Stimulated activated CD4-positive, alpha-beta T cell treated with anti-CD3 and anti-CD28 coated beads, Interleukin-4, amount 100 ng/mL, for 48 hours (primary cell): ENCODE measurements around the gene TPSB2.
"Not testable (repeated sequence)": the region's sequence is repeated elsewhere in the genome, so short reads cannot be mapped to it uniquely, and the experiment has no call there.

Experiments used
- DNase-seq, 2 donors: peaks; one replicate each; pipeline ENCODE4 v3.0.0-alpha.2; 2020; ENCODE audit warnings: low read depth in 2 of 2

Gene TPSB2

DNA sequence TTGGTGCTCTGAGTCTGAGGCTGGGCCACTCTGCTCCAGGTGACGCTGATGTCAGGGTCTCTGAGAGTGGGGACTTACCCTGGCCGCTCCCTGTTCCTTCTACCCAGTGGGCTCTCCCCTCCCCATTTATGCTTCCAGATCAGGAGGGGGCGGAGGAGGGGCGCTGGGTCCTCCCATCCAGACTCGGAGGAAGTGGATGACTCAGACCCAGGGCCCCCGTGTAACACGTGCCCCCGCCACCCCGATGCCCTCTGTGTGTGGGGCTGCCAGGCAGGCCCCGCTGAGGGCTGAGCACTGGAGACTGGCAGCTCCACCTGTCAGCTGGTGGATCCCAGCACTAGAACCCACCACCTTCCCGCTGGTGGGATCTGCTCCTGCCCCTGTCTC lies at the start of gene TPSB2:
Gene TPSB2 (minus strand): TSS at position 101 of the 387 bp plus-strand sequence. CDS start 233 bp downstream, outside the sequence.
- DNase-seq, result not testable (repeated sequence)

DNA sequence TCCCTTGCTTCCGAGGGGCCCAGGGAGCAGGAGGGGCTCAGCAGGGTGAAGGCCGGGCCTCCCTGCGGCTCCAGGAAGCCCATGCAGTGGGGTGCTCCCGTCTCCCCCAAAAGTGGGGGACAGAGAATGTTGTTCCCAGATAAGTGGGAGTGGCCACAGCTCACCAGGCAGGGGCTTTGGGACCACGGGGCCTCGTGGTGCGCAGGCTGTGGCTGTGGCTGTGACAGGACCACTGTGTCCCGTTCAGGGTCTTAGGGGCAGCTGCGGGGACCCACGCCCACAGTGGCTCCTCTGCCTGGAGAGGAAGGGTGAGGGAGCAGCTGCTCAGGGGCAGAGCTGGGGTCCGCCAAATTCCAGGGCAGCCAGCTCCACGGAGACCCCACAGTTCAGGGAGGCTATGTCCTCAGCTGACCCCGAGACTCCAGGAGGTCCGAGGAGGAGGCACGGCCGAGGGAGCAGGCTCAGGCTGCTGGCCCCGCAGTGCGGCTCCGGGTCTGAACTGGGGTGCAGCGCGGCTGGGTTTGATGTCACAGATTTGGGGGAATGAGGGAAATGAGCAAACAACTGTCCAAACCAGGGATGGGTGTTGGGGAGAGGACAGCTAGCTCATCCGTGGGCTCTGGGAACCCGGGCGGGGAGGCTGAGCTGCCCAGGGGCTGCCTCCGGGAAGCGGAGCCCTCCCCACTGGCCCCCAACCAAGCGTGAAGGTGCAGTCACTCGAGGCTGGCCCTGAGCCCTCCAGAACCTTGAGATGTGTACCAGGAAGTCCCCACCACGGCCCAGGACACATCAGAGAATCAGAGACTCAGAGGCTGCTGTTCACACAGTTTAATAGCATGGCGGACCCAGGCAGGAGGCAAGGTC lies 49.3 kb upstream of the TPSB2 start:
- no peak for DNase-seq

- DNase-seq, result no peak
Observed at GRCh38 chr16:1278477-1278876, 48.5 kb upstream of the TPSB2 start.

GRCh38 chr16:1277617-1278282 lies 47.8 kb upstream of the TPSB2 start:
- DNase-seq, result no peak

DNA sequence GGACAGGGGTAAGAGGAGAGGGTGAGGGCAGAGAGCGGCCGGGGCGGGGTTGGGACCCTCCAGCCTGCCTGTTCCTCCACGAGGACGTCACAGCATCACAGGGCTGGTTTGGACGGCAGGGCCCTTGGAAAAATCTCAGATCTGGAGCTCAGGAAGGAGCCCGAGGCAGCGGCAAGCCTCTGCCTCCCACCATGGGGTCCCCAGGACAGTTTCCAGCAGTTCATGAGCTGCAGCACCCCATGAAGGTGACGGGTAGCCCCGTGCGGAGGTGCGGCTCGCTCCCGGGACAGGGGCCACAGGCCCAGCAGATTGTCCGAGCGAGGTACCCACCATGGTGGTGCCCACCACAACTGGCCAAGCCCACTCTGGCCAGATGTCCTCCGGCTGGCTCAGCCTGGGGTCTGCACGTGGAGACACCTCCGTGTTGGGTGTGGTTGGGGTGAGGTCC lies 47.2 kb upstream of the TPSB2 start:
- DNase-seq, result no peak

DNA sequence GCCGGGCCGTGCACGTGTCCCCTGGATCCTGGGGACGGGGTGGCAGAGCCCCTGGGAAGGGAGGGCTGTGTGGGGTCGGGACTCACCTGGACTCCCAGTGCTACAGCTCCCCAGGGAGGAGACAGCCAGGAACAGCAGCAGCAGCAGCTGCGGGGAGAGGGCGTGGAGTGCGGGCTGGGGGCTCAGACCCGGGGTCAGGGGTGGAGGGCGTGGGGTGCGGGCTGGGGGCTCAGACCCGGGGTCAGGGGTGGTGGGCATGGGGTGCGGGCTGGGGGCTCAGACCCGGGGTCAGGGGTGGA lies 46.5 kb upstream of the TPSB2 start:
- no peak for DNase-seq

DNA sequence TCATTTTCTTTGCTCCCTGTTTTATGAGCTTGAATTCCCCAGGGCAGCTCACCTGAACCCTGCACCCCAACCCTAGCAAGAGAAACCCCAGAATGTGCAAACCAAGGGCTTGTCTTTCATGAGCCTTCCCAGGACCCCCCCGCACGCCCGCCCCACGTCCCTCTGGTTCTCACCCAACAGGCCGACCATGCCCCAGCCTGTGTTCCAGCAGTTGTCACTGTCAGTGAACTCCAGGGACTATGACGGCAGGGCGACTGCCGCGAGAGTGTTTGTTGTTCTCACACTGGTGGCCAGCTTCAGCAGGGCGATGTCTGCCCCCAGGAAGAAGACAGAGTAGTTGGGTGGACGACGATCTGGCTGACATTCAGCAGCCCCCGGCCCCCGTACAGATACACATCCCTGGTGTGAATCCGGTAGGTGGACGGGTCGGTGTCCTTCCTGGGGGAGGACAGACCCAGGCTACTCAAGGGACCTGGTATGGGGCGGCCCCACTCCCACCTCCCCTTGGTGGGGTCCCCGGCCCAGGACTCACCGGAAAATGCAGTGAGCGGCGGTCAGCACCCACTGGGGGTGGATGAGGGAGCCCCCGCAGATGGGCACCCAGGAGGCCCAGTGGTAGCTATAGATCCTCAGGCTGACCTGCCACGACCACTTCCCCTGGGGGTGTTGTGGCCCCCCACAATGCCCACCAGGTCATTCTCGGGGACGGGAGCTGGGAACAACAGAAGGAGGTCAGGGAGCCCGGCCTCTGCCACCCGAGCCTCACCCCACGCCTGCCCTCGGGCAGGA lies 46.0 kb upstream of the TPSB2 start:
- DNase-seq, result no peak

GRCh38 chr16:1274767-1275166 lies 44.8 kb upstream of the TPSB2 start:
- DNase-seq, result no peak

DNA sequence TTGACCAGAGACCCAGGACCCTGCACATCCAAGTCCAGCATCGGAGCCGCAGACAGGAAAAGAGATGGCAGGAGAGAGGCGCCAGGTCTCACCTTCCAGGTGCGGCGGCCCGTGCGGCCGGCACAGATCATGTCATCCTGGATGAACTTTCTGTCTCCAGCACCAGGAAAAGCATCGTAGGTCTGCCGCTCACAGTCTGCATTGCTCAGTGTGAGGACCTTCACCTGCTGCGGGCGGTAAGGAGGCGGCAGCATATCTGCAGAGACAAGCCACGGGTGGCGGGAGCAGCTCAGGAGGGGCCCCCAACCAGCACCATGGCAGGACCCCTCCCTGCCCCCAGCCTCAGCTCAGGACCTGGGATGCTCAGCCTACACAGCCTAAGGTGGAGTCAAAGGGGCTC lies 43.8 kb upstream of the TPSB2 start:
- DNase-seq, result no peak

- DNase-seq, result no peak
Observed at GRCh38 chr16:1272453-1273198, 42.6 kb upstream of the TPSB2 start.

DNA sequence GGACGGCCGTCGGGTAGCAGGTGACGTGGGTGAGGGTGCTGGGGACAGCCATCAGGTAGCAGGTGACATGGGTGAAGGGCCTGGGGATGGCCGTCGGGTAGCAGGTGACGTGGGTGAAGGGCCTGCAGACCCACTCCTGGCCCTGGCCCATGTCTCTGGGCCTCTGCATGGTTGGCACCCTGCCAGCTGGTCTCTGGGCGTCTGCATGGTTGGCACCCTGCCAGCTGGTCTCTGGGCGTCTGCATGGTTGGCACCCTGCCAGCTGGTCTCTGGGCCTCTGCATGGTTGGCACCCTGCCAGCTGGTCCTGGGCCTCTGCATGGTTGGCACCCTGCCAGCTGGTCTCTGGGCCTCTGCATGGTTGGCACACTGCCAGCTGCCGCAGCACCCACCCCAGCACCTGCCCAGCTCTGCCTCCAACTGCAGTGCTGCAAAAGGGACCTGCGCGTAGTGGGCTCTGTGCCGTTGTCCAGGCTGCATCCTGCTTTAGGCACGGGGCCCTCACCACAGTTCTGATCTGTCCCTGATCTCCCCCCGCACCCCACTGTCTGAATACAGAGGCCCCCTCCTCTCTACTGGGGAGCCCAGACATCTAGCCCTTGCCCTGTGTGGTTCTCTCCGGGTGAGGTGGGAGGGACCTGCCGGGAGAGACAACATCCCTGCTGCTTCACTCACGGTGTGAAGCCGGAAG lies 41.9 kb upstream of the TPSB2 start:
- DNase-seq, result not testable (repeated sequence)

GRCh38 chr16:1271380-1271723 lies 41.4 kb upstream of the TPSB2 start:
- DNase-seq, result no peak

DNA sequence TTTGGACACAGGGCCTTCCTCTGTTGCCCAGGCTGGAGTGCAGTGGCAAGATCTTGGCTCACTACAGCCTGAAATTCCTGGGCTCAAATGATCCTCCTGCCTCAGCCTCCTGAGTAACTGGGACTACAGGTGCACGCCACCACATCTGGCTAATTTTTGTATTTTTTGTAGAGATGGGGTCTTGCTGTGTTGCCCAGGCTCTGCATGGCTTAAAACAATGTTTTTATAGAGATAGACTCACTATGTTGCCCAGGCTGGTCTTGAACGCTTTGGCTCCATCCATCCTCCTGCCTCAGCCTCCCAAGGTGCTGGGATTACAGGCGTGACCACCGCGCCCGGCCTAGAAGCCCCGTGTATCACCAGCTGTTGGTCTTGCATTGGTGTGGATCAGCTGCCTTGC lies 39.4 kb upstream of the TPSB2 start:
- not testable (repeated sequence) for DNase-seq

GRCh38 chr16:1265826-1266225 lies 35.8 kb upstream of the TPSB2 start:
- no peak for DNase-seq

DNA sequence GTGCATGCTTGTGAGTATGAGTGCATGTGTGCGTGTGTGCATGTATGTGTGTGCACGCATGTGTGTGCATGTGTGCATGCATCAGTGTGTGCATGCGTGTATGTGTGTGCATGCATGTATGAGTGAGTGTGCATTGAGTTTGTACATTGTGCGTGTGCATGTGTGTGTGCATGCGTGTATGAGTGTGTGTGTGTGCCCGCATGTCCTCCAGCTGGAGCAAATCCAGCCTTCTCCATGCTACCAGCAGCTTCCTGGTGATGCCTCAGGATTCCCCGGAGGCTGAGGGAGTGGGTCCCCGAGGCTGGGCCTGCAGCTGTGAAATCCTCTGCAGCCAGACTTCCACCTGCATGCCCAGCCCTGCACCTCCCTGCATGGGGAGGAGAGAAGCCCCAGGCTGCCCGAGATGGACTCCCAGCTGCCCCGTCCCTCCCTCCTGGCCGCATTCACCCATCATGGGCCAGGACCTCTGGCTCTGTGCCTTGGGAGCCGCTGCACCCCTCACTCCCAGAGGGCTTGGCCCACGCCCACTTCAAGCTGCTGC lies 35.2 kb upstream of the TPSB2 start:
- no peak for DNase-seq

GRCh38 chr16:1264345-1265089 lies 34.5 kb upstream of the TPSB2 start:
- DNase-seq, result no peak

GRCh38 chr16:1263591-1264344 lies 33.8 kb upstream of the TPSB2 start:
- no peak for DNase-seq

GRCh38 chr16:1262846-1263221 lies 32.9 kb upstream of the TPSB2 start:
- no peak for DNase-seq

- DNase-seq, result no peak
Observed at GRCh38 chr16:1262210-1262845, 32.3 kb upstream of the TPSB2 start.
